Occipital lobe (tissue), 2 donors: ENCODE measurements around the gene CFAP221. TPM values are rescaled to one million over a fixed set of nuclear protein-coding genes. Genes with fewer than 3 reads are reported as not detected.

Experiments
- DNase-seq: peaks from one replicate; lab custom pipeline; 2025; lab: John Stamatoyannopoulos, UW
- total RNA-seq: library from RNA; depleted of rRNA; stranded (reverse); fragments of >200 nt; gene quantifications from one replicate; pipeline ENCODE4 v1.2.3, GENCODE V29; 2014

Gene CFAP221
- total RNA-seq, 1 donor from 2014 or later: 5.6 TPM

- DNase-seq: no peak
These were observed 154.0 kb downstream of the CFAP221 start for GRCh38 chr2:119698246-119698645.

DNA sequence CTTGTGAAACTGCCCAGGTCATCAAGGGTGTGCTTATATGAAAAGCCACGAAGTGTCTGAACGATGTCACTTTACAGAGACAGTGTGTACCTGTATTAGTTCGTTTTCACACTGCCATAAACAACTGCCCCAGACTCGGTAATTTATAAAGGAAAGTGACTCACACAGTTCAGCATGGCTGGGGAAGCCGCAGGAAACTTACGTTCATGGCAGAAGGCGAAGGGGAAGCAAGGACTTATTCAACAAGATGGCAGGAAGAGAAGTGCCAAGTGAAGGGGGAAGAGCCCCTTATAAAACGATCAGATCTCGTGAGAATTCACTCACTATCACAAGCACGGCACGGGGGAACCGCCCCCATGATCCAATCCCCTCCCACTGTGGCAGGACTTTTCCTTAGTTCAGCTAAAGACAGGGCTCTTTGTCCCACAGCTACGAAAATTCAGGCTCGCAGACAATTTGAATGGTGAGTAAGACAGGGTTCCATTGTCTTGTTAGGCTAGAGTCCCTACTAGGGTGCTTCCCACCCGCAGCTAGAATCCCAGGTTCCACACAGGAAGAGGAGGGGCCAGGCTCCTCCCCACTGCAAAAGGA is 154.9 kb downstream of the CFAP221 start:
- no peak for DNase-seq

DNA sequence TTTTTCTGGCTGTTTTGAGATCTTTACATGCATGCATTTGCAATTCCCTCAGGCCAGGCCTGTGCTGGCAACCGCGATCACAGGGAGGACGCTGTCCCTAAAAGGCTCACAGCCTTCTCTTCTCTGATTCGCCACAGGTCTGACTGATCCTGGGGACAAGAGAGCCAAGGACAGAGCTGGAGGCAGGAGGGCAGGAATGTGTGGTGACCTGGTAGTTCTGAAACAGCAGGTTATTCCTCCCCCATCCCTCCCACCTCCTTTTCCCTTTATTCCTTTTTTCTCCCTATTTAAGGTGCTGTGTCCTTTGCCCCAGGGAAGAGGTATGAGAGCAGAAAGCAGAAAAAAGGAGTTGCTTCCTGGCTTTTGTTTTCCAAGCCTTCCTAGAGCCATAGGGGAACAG is 156.6 kb downstream of the CFAP221 start:
- DNase-seq: no peak

DNA sequence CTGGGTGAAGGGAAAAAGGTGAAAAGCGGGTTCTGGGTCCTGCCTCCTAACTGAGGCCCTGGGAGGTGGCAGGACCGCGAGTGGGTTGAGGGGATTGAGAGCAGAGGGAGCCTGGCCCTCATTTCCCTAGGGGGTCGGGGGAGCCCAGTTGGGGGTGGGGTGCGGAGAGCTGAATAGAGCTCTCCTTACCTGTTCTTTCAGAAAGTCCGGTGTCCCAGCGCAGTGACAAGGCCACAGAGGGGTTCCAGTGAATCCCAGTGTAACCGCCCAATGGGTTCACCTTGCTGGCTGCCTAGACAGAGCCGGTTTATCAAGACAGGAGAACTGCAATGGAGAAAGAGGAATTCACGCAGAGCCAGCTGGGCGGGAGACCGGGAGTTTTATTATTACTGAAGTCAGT is 157.1 kb downstream of the CFAP221 start:
- DNase-seq: no peak

GRCh38 chr2:119702203-119702917 is 158.1 kb downstream of the CFAP221 start:
- no peak for DNase-seq

DNA sequence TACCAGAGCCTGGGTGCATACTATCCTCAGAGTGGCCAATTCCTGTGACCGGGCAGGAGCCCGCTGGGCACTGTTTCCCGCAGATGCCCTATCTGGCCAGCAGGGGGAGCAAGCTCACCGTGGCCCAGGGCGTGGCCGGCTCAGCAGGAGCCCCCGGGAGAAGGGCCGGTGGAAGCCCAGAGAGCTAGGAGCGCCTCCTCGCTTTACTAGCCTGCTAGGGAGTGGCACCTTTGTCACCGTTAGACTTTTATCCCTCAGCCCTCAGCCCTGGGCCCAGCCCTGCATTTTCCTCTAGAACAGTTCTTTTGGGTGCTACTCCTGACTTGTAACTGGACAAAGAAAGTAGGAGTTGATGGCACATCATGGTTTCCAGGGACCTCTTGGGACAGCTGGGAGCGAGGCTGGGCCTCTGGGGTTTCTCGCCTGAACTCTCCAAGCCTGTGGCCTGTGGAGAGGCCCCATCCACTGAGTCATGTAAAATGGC is 158.7 kb downstream of the CFAP221 start:
- DNase-seq: peak; percentile 43

- no peak for DNase-seq
These were observed 159.3 kb downstream of the CFAP221 start for GRCh38 chr2:119703526-119703925.

DNA sequence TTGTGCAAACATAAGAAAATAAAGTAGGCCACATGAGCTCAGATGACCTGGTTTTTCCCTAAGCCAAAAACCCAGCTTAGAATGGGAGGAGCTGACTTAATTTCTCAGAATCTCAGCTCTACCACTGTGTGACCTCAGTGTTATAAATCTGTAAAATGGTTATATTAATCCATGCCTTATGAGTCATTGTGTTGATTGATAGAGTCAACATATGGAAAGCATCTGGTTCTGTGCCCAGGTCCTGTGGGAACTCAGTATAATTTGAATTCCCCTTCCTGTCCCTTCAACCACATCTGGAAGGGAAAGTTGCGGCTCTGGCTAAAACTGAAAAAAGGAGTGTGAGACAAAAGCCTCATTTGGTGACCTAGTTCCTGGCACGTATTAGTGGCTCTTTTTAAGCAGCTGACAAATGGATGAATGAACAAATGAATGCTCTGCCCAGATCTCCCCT is 160.4 kb downstream of the CFAP221 start:
- DNase-seq: no peak

DNA sequence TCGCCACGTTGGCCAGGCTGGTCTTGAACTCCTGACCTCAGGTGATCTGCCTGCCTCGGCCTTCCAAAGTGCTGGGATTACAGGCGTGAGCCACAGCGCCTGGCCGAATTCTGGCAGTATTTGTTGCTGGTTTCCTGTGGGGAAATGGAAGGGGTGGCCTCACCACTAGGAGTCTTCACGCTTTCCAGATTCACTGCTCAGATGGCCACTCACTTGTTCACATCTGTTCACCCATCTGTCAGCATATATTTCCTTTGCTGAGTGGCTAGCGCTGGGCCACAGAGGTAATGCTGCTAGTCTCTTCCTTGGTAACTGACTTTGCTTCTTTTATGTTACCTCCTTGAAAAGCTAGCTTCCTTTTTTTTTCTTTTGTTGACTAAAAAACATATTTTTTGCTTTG is 162.0 kb downstream of the CFAP221 start:
- DNase-seq: no peak

Other genes with a start within 250 kb of the CFAP221 start
- 9.8 TPM for gene C2orf76, start 177.6 kb upstream of the CFAP221 start, total RNA-seq
- gene DBI, start 177.5 kb upstream of the CFAP221 start, total RNA-seq: 32.1 TPM
- gene TMEM37, start 112.6 kb upstream of the CFAP221 start, total RNA-seq: not detected
- 0.62 TPM for gene SCTR, start 20.0 kb upstream of the CFAP221 start, total RNA-seq
- 15.9 TPM for gene TMEM177, start 134.8 kb downstream of the CFAP221 start, total RNA-seq
- 191 TPM for gene PTPN4, start 215.5 kb downstream of the CFAP221 start, total RNA-seq